Stimulated activated CD4-positive, alpha-beta T cell treated with anti-CD3 and anti-CD28 coated beads, Interleukin-4, amount 100 ng/mL, for 1 hour (primary cell): ENCODE data around the gene GIGYF1.
A peak's percentile ranks its signal among the peaks of the same experiment; 100 is the strongest.
"Not testable (repeated sequence)": the region's sequence is repeated elsewhere in the genome, so short reads cannot be mapped to it uniquely, and the experiment has no call there.

ENCODE experiments used
- DNase-seq: peaks from one replicate; pipeline ENCODE4 v3.0.0-alpha.2; 2020

Gene GIGYF1

GRCh38 chr7:100671353-100672327 lies 22.4 kb downstream of the GIGYF1 start:
- DNase-seq: no peak

DNA sequence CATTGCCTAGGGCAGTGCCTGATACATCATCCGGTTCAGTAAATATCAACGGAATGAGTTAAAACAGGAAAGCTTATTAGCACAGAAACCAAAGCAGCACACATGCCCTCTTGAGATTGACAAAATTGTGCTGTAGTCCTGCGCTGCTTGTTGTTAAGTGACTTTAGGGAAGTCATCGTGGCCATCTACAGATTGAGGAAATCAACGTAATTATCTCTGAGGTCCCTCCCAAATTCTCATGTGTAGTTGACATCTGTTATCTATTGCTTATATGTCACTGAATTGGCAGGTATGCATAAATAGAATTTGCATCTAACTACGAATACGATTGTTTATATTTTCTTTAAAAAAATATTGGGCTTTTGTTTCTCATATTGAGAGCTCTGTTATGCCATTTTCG lies 24.0 kb downstream of the GIGYF1 start:
- no peak for DNase-seq

DNA sequence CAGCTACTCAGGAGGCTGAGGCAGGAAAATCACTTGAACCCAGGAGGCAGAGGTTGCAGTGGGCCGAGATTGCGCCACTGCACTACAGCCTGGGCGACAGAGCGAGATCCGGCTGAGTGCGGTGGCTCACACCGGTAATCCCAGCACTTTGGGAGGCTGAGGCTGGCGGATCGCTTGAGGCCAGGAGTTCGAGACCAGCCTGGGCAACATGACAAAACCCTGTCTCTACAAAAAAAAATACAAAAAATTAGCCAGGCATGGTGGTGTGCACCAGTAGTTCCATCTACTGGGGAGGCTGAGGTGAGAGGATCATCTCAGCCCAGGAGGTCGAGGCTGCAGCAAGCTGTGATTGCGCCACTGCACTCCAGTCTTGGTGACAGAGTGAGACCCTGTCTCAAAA lies 24.9 kb downstream of the GIGYF1 start:
- not testable (repeated sequence) for DNase-seq

GRCh38 chr7:100668069-100668449 lies 26.0 kb downstream of the GIGYF1 start:
- DNase-seq: no peak

GRCh38 chr7:100667331-100668068 lies 26.6 kb downstream of the GIGYF1 start:
- DNase-seq: no peak

- DNase-seq: no peak
Measured at GRCh38 chr7:100665168-100665726, 28.8 kb downstream of the GIGYF1 start.

DNA sequence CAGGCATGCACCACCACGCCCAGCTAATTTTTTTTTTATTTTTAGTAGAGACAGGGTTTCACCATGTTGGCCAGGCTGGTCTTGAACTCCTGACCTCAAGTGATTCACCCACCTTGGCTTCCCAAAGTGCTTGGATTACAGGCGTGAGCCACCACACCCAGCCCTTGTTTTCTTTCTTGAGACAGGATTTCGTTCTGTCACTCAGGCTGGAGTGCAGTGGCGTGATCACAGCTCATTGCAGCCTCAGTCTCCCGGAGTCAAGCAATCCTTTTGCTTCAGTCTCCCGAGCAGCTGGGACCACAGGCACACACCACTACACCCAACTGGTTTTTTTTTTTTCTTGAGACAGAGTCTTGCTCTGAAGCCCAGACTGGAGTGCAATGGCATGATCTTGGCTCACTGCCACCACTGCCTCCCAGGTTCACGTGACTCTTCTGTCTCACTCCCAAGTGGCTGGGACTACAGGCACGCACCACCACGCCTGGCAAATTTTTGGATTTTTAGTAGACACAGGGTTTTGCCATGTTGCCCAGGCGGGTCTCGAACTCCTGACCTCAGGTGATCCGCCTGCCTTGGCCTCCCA lies 31.8 kb downstream of the GIGYF1 start:
- not testable (repeated sequence) for DNase-seq

DNA sequence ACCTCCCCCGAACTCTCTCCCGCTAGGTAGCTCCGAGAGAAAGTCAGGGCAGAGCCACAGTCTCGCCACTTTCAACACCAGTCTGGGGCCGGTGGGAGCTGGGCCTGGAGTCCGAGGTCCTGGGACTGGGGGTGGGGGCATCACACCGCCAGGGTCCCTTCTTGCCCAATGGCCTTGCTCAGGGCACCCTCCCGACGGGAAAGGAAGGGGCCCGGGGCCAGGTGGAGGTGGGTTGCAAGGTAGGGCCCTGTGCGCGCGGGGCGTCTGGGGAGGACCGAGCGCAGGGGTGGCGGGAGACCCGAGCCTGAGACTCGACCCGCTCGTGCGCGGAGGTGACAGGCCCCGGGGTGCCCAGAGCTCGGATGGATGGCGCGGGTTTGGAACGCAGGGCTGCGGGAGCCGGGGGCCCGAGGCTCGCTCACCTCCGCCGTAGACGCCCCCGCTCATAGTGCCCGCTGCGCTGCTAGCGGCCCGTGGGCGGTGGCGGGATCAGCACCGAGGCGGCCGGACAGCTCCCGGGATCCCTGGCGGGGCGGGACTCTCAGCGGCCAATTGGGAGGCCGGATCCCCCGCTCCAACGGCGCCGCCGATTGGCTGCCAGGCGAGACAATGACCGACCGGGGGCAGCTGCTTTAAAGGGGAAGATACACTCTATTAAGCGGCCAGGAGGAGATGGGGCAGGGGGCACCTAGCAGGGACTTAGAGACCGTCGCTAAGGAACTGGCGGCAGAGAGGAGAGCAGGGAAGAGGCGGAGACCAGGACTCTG lies 38.0 kb downstream of the GIGYF1 start, which contains the start of gene ACTL6B:
Gene ACTL6B (minus strand): TSS at position 541 of the 767 bp plus-strand sequence. CDS start 94 bp downstream, at position 447.
- DNase-seq: peak; percentile 62

DNA sequence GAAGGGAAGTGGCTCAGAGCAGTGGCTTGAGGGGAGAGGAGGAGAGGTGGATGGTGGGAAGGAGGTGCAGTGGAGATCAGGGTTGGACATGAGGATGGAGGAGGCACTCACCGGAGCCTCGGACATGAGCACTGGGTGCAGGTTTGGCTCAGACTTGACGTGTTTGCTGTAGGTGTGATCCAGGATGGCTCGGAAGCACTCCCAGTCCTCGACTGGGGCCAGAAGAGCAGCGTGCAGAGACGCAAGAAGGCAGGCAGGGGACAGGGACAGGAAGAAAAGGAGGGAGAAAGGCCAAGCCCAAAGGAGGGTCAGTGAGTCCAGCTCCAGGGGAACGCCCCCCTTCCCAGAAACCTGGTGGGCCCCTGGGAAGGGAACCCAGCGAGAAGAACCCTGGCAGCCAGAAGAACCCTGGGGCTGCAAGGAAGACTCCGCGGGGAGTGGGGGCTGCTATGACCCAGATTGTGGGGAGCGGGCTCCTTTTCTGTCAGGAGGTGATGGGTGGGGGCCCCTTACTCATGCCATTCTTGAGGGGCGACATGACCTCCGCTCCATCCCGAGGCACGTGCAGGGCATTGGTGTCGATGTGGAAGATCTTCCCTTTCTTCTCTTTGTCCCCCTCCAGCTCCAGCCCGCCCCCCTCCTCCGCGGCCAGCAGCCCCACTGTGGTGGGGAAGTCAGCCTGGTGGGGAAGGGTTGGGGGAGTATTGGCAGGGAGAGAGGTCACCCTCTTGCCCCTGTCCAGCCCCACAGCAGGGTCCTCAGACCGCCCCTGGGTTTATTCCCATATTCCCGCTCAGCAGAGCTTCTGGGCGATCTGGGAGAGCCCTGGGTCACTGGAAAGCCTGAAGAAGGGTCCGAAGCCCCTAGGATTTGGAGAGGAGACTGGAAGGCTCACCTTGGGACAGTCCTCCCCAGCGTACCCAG lies 38.9 kb downstream of the GIGYF1 start:
- no peak for DNase-seq

DNA sequence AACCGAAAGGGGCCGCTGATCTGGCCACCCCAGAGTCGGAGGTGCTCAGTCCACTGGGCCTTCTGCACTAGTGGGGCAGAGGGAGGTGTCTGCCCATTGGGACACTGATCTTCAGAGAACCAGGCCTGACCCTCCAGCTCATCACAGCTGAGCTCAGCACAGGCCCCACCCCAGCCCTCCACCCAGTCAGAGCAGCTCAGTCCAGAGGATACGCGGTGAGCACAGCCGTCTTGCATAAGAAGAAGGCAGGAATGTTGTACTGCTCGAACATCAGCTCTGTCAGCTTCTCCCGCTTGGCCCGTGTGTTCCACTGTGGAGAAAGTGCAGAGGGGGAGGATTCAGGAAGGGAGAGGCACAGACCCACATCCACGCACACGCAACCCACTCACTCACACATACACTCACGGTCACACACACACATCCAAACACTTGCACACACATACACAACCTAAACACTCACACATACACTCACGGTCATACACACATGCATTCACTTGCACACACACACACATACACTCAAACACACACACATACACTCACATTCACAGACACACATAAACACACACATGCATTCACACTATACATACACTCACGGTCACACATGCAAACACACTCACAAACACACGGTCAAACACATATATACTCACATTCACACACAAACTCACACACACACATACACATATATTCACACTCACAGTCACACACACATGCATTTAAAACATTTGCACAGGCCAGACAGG lies 44.1 kb downstream of the GIGYF1 start:
- no peak for DNase-seq

DNA sequence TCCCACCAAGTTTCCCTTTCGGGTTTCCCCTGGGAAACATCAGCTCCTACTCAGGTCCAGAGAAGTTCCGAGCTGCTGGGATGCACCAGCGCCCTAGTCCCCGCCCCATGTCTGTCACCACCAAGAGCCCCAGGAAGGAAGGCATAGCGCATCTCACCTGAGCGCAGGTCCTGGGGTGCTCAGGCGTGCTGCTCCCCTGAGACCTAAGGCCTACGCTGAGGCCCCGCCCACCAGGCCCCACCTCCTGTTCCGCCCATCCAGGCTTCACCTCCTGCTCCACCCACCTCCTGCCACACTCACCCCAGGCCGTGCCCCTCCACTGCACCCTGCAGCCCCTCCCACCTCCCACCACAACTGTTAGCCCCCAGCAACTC lies 51.5 kb downstream of the GIGYF1 start:
- peak; percentile 20 for DNase-seq

GRCh38 chr7:100641860-100642533 lies 52.1 kb downstream of the GIGYF1 start:
- no peak for DNase-seq

DNA sequence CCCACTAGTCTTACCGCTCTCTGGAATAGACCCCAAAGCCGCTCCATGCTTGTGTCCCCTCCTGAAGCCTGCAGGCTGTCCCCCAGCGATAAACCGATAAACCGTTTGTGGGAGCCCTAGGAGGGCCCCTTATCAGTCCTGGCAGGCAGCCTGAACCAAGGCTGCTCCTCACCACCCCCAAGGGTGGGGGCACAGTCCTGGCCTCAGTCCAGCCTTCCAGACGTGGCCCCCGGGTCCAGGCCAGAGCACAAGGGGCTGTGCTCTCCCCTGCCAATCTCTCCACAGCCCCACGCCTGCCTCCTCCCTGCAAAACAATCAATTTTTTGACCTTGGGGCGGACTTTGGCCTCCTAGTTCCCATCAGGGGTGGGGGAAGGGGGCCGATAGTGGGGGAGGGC lies 52.6 kb downstream of the GIGYF1 start, which contains the start of gene TFR2:
Gene TFR2 (minus strand): TSS at position 90 of the 397 bp plus-strand sequence. CDS start 43 bp downstream, at position 47.
- no peak for DNase-seq

- no peak for DNase-seq
Measured at GRCh38 chr7:100640517-100641440, 53.3 kb downstream of the GIGYF1 start.

DNA sequence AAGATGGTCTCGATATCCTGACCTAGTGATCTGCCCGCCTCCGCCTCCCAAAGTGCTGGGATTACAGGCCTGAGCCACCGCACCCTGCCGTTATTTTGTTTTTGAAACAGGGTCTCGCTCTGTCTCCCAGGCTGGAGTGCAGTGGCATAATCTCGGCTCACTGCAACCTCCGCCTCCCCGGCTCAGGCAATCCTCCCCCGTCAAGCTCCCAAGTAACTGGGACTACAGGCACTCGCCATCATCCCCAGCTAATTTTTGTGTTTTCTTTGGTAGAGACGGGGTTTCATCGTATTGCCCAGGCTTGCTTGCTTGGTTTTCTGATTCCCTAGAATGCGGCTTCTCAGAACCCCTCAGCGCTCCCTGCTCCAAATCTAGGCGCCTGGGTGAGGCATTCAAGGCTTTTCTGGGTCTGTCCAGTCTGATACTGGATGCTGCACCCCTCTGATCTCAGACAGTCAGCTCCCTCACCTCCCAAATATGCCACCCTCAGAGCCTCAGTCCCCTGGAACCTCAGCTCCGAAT lies 54.0 kb downstream of the GIGYF1 start:
- DNase-seq: no peak

- peak; percentile 64 for DNase-seq
Measured at GRCh38 chr7:100632951-100633717, 60.9 kb downstream of the GIGYF1 start.

DNA sequence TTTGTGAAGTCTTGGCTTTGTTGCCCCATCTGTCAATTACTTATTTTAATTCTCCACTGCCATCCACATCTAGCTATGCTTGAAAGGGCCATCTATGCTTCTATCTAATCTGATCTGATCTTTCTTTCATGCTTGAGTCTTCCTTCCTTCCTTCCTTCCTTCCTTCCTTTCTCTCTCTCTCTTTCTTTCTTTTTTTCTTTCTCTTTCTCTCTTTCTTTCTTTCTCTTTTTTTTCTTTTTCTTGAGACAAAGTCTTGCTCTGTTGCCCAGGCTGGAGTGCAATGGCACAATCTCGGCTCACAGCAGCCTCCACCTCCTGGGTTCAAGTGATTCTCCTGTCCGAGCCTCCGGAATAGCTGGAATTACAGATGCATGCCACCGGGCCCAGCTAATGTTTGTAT lies 64.0 kb downstream of the GIGYF1 start:
- no peak for DNase-seq
